Smooth muscle cell of the brain vasculature (primary cell): ENCODE data around the gene WAC.
"Not testable (repeated sequence)": the region's sequence is repeated elsewhere in the genome, so short reads cannot be mapped to it uniquely, and the experiment has no call there.

Experiments used
- DNase-seq: peaks from one replicate; pipeline ENCODE4 v3.0.0-alpha.2; 2012; ENCODE audit warnings: low read depth, low spot score

WAC gene

DNA sequence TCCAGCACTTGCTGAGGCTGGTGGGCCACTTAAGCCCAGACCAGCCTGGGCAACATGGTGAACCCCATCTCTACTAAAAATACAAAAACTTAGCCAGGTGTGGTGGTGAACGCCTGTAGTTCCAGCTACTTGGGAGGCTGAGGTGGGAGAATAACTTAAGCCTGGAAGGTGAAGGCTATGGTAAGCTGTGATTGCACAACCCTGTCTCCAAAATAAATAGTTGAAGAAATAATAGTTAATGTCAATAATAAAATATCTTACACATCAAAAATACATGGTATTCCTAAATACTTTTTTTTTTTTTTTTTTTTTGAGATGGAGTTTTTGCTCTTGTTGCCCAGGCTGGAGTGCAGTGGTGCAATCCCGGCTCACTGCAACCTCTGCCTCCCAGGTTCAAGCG is 76.7 kb downstream of the WAC start:
- DNase-seq, result not testable (repeated sequence)

DNA sequence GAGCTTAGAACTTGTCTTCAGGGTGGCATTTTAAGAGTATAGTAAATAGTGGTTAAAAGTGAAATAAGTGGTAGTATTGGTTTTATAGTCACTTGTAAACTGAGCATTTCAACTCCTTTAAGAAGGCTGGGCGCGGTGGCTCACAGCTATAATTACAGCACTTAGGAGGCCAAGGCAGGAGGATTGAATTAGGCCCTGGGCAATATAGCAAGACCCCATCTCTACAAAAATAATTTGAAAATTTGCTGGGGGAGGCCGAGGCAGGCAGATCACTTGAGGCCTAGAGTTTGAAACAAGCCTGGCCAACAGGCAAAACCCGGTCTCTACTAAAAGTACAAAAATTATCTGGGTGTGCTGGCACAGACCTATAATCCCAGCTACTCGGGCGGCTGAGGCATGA is 80.0 kb downstream of the WAC start:
- no peak for DNase-seq

DNA sequence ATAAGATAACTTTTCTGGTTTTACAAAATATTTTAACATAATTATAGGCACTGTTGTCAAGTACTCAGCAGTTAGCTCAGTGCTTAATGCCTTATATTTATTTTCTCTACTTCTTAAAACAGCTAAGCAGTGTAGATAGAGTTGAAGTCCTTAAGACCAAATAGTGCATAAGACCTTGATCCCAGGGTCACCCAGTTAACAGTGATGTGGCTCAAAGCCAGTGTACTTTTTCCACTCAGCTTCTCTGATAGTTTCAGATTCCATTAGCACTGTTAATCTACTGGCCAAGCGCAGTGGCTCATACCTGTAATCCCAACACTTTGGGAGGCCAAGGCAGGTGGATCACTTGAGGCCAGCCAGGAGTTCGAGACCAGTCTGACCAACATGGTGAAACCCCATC is 83.6 kb downstream of the WAC start:
- DNase-seq, result no peak

DNA sequence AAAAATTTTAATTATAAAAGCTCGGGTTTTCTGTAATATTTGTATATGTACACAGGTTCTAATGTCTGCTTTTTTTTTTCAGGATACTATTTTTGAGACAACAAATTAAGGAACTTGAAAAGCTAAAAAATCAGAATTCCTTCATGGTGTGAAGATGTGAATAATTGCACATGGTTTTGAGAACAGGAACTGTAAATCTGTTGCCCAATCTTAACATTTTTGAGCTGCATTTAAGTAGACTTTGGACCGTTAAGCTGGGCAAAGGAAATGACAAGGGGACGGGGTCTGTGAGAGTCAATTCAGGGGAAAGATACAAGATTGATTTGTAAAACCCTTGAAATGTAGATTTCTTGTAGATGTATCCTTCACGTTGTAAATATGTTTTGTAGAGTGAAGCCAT is 86.5 kb downstream of the WAC start:
- DNase-seq, result no peak

DNA sequence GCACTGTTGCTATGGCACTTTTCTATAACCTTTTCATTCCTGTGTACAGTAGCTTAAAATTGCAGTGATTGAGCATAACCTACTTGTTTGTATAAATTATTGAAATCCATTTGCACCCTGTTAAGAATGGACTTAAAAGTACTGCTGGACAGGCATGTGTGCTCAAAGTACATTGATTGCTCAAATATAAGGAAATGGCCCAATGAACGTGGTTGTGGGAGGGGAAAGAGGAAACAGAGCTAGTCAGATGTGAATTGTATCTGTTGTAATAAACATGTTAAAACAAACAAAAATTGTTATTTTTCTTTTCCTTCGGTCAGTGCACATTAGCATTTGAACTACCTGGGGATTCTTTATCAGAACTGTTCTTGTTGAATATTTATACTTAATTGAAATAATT is 87.3 kb downstream of the WAC start:
- DNase-seq, result no peak

DNA sequence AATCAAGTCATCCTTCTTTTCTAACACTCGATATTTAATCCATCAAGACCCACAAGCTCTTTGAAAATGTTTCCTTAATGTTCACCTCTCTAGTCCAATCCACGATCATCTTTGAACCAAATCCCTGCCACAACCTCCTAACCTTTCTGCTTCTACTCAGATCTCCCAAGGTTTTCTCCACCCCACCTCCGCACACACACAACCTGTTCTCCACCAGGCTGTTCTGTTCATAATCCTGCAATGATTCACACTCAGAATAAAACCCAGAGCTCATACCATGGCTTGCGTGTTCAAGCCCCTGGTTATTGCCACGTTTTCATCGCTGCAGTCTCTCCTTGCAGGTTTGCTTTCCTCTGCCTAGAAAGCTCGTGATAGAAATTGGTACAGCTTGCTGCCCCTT is 90.6 kb downstream of the WAC start:
- DNase-seq, result no peak

DNA sequence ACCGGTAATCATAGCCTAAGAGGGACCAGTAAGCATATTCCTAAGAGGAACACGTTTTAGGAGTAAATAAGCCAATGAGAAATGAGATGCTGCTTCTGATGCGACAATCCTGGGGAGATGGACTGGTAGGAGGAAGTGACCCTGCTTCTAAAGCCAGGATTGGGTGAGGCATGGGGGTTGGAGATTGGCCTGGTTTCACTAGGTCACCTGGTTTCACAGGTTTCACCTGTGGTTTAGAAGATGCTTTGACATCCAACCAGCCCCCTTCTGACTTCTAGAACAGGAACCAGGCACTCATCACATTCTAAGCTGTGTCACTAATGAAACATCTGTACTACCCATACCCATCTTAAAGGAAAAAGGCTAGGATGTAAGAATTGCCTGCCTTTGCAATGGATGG is 91.4 kb downstream of the WAC start:
- no peak for DNase-seq

DNA sequence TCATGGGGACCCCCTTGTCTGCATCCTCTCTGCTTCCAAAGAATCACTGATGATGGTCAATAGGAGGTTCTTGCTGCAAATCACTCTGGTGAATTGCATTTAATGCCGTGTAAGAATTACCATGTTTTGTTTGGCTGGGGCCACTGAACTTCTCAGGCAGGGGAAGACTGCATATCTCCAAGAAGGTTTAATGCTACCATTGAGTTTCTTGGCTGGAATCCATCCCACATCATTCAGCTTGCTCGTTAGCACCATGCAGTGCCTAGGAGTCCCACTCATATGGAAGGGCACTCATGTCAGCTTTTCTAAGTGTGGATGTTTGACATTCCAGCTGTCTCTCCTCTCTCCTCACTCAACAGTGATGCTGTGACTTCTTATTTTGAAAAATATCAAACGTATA is 94.2 kb downstream of the WAC start:
- no peak for DNase-seq

DNA sequence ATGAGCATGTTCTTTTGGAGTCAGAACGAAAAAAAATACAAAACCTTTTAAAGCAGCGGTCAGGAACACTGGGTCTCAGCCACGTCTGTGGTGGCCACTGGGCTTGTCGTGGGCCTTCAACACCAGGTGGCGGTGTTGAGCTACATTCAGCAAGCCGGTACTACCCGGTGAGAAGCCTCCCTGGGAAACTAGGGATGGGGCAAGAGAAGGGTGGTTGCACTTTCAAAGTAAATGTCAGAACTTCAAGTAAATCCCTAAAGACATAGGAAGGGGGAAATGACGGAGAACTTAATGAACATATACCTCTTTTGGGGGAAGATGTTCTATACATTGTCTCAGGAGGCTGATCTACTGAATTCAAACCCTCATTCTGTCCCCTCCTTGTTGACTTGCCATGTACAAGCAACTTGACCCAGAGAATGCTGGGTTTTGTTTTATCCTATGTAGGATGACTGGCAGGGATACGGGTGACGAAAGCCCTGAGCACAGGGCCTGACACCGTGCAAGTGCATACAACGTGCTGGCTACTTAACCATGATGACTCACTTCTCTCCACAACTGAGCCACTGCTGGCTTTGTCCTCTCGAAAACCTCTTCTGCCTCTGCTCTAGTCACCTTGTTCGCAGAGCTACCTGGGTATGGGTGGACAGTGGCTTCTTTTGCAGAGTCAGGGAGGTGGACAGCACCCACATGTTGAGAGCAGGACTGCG is 95.4 kb downstream of the WAC start:
- peak; percentile 47 for DNase-seq

DNA sequence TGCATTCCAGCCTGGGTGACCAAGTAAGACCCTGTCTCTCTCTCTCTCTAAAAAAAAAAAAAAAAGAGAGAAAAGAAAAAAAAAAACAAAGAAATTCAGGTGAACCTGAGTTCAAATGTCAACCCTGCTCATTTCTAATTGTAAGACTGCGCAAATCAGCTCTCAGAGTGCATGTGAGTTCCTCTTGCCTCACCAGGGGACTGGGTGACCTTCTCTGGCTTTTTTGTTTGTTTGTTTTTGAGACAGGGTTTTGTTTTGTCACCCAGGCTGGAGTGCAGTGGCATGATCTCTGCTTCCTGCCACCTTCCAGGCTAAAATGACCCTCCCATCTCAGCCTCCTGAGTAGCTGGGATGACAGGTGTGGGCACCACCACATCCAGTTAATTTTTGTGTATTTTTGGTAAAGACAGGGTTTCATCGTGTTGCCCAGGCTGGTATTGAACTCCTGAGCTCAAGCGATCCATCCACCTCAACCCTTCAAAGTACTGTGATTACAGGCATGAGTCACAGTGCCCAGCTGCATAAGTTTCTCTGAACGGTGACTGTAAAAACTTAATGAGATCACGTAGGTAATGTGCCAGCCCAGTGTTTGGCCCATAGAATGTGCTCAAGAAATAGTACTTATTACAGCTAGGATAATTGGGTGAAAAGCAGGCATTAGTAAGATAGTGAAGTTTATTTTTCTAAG is 99.1 kb downstream of the WAC start:
- DNase-seq, result no peak

DNA sequence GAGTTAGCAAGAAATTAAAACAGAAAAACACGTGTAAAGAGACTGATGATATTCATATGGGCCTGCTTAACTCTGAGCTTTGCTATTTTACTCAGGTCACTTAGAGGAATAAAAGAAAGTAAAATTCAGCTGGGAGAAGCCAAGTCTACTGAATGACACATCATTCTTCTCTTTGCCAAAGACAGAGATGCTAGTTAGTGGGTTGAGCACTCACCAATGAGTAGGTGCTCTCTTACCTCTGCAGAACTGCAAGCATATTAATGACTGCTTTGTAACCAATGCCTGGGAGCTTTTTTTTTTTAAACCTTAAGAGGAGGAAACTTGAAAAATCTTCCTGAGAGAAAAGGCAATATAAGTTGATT is 99.6 kb downstream of the WAC start:
- no peak for DNase-seq

DNA sequence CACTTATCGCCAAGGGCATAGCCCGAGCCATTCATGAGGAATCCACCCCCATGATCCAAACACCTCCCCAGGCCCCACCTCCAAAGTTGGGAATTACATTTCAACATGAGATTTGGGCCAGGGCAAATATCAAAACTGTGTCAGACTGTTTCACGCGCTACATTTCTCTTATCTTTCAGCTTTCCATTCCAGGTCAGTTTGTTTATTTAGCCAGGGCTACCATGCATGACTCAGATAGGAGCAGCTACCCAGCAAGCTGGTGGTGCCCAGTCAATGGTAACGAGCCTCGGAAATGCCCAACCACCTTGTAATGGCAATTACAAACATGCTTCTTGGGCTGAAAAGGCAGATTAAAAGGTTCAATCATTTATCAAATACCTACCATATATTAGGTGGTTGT is 100.8 kb downstream of the WAC start:
- DNase-seq, result no peak

DNA sequence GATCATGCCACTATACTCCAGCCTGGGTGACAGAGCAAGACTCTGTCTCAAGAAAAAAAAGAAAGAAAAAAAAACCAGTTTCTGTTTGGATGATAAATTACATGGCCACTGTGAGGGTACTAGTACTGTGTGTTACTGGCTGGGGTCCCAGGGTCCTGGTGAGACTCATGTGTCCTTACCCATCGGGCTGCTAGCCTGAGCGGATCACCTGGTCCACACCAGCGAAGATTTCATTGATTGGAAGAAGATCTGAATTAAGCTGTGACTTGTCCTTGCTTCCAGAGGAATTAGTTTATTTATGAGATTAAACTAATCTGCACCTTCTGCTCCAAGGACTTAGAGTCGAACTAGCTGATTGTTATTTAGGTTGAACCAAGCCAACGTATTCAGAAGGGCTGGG is 104.4 kb downstream of the WAC start:
- DNase-seq, result no peak

DNA sequence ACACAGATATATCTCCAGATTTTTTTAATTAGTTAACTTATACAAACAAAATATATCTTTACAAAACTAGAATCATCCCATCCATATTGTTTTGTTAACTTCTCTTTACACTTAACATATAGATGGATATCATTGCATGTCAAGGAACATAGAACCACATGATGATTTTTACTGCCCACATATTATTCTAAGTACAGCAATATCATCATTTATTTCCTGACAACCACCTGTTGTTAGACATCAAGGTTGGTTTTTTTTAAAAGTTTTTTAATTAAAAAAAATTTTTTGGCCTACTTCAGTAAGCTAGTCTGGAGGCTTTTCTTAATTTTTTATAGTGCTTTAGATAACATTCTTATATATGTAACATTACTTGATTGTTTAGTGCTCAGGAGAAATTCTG is 105.5 kb downstream of the WAC start:
- no peak for DNase-seq

DNA sequence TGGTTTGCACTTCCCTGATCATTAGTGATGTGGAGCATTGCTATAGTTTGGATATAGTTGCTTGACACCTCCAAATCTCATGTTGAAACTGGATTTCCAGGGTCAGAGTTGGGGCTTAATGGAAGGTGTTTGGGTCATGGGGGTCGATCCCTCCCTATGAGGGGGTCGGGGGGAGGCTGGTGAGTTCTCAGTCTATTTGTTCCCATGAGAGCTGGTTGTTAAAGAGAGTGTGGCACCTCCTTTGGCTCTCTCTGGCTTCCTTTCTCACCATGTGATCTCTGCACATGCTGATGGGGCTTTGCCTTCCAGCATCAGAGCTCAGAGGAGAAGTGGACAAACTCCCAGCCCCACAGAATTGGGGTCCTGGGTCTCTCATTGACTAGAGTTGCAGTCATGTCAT is 107.6 kb downstream of the WAC start:
- DNase-seq, result no peak

DNA sequence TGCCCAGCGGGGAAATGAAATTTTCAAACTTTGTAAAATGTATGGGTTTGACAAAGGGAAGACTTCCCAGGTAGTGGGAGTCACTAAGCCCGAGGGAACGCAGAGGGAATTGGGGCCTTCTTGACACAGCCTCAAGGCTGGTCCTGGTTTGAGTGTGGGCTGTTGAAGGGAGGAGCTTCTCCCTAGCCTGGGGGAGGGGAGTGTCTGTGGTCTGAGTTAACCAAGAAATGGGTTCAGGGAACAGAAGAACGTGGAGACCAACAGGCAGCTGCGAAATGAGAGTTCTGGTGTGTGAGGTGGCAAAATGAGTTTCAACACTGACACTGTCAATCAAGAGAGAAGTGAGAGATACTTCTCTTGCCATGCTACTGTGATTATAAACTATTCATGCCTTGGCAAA is 111.7 kb downstream of the WAC start:
- DNase-seq, result no peak

DNA sequence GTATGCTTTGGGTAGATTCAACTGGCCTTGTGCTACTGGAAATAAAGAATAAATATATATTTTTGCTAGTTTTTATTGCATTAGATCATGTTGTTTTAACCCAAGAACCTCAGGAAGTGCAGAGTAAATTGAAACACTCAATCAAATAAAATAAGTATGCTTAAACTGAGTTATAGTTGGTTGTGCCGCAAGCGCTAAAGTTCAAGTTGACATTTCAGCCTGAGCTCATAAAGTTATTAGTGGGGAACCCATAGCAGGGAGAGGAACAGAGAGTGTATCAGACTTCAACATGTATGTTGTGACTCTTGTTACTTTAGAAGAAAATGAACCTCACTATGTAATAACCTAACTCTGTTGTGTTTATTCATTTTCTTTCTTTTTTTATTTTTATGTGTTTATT is 119.2 kb downstream of the WAC start:
- no peak for DNase-seq

DNA sequence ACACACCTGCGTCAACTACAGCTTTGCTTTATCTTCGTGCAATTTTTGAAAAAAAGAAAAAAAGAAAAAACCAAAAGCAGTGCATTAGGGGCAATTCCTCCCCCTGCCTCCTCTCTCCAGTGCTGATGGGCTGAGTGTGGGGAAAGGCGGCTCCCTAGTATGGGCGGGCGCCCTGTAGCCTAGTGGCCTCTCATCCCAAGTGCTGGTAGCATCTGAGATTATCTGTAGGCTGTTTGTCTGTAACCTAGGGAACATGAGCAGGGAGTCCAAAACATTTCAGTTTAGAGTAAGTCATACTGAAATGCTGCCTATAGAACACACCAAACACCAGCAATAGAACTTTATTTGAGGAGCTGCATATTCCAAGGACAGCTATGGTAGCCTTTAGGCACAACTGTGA is 119.8 kb downstream of the WAC start:
- DNase-seq, result no peak

DNA sequence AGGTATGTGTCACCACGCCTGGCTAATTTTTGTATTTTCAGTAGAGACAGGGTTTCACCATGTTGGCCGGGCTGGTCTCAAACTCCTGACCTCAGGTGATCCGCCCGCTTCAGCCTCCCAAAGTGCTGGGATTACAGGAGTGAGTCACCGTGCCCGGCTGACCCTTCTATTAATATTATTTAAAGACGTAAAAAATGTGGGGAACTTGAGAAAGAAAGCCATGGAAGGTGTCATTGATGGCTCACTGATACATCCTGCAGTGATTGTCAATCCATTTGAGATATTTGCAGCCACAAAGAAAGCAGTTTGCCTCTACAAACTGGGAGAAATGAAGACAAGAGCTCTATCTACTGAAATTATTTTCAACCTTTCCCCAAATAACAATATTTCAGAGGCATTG is 125.9 kb downstream of the WAC start:
- not testable (repeated sequence) for DNase-seq

DNA sequence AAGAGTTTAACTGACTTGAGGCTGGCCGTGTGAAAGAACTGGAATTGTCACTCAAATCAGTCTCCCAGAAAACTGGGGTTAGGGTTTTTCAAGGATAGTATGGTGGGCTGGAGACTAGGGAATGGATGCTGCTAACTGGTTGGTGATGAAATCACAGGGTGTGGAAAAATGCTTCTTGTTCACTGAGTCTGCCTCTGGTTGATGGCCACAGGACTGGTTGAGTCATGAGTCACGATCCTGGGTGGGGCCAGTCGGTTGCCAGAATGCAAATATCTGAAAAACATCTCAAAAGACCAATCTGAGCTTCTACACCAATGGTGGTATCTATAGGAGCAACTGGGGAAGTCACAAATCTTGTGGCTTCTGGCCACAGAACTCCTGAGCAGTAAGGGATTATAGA is 128.1 kb downstream of the WAC start:
- DNase-seq, result no peak

DNA sequence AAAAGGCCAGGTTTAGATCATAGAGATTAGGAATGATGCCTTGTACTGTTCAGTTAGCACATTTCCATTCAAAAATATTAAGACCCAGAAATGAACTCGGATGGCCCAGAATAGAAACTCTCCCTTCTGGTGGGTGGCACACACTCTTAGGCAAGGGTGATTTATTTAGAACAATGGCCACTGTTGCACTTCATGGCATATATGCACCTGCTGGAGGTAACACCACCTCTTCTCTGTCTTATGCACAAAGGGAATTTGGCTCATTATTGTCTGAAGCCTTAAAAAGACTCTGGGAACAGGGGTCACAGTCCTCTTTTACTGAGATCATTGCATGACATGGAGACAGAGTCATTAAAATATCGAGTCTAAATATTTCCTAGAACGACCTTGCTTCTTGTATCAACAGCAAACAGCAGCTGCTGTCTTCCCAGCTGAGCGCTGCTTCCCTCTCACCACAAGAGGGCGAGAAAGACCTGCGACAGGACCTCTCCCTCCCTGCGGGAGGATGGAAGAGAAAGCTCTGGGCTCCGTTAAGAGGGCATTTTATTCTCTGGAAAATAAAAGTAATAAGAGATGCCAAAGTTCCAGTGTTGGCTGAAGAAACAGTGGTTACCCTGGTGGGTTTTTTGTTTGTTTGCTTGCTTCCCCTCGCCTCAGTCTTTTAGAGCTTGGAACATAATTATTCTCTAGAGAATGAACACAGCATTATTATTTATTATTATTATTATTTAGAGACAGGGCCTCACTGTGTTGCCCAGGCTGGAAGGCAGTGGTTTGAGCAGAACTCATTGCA is 130.9 kb downstream of the WAC start:
- peak; percentile 59 for DNase-seq

DNA sequence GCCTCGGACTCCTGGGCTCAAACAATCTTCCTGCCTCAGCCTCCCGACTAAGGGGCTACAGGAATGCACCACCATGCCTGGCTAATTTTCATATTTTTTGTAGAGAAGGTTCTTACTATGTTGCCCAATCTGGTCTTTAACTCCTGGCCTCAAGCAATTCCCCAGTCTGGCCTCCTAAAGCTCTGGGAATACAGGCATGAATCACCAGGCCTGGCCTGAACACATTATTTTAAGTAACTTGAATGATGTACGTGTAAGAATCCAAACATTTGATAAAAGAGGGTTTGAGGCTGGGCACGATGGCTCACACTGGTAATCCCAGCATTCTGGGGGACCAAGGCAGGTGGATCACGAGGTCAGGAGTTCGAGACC is 131.4 kb downstream of the WAC start:
- DNase-seq, result no peak
